OCI-LY7 (cell line): ENCODE results near the gene PAX2. TPM values are rescaled to one million over a fixed set of nuclear protein-coding genes. Genes with fewer than 3 reads are reported as not detected.

Experiments used
- BruUV-seq: library from RNA; stranded (reverse); fragments of 400-500 nt; replicated peaks from 2 replicates; lab custom pipeline; 2021; lab: Mats Ljungman, UMichigan
- CTCF ChIA-PET: fragments of 300-600 bp; sonication (Branson Sonifier 250); formaldehyde crosslinking; loops from one replicate; lab custom pipeline; 2022; ENCODE audit warnings: antibody characterized with exemption; ENCODE audit not compliant: unreplicated experiment; lab: Charles Lee
- POLR2A ChIA-PET: fragments of 300-600 bp; sonication (Branson Sonifier 250); formaldehyde crosslinking; loops from one replicate; lab custom pipeline; 2022; ENCODE audit warnings: antibody characterized with exemption; lab: Charles Lee
- DNase-seq: peaks from one replicate; pipeline ENCODE4 v3.0.0-alpha.2; 2015; ENCODE audit warnings: low spot score
- H2AFZ ChIP-seq: fragments of 200-600 bp; sonication (generic), shearing (Covaris generic); 2 replicates; pipeline ENCODE4 v1.6.1; 2014; ENCODE audit warnings: mild to moderate bottlenecking, antibody characterized with exemption, low read length, moderate library complexity
- H3K27ac ChIP-seq: fragments of 200-600 bp; sonication (generic); 2 replicates; pipeline ENCODE4 v1.5.1; 2014; ENCODE audit warnings: mixed run types, low read depth, mild to moderate bottlenecking, moderate library complexity, low read length, inconsistent platforms; ENCODE audit not compliant: poor library complexity, severe bottlenecking
- H3K36me3 ChIP-seq: fragments of 200-600 bp; sonication (generic); 2 replicates; pipeline ENCODE4 v1.6.1; 2014; ENCODE audit warnings: mild to moderate bottlenecking, antibody characterized with exemption, low read length, moderate library complexity, mixed read lengths; ENCODE audit not compliant: insufficient read depth
- H3K4me1 ChIP-seq: fragments of 200-600 bp; sonication (generic); 2 replicates; pipeline ENCODE4 v1.5.1; 2014; ENCODE audit warnings: mild to moderate bottlenecking, low read length; ENCODE audit not compliant: insufficient read depth, poor library complexity, severe bottlenecking
- H3K4me2 ChIP-seq: fragments of 200-600 bp; sonication (generic); 2 replicates; pipeline ENCODE4 v1.6.1; 2014; ENCODE audit warnings: mild to moderate bottlenecking, low read length
- H3K4me3 ChIP-seq: fragments of 200-600 bp; sonication (generic); 2 replicates; pipeline ENCODE4 v1.5.1; 2014; ENCODE audit warnings: mild to moderate bottlenecking, low read depth, low read length; ENCODE audit not compliant: poor library complexity, severe bottlenecking
- H3K79me2 ChIP-seq: fragments of 200-600 bp; sonication (generic); 2 replicates; pipeline ENCODE4 v1.6.1; 2016; ENCODE audit warnings: low read depth, mild to moderate bottlenecking, low read length, moderate library complexity, mixed read lengths; ENCODE audit not compliant: insufficient read depth
- H3K9me2 ChIP-seq: fragments of 200-600 bp; sonication (generic); 2 replicates; pipeline ENCODE4 v1.6.1; 2016; ENCODE audit warnings: mild to moderate bottlenecking, low read length, mixed read lengths; ENCODE audit not compliant: insufficient read depth
- H3K9me3 ChIP-seq: fragments of 200-600 bp; sonication (generic); 2 replicates; pipeline ENCODE4 v1.6.1; 2014; ENCODE audit warnings: mild to moderate bottlenecking, mixed run types, low read length, mixed read lengths
- H4K20me1 ChIP-seq: fragments of 200-600 bp; sonication (generic); 2 replicates; pipeline ENCODE4 v1.6.1; 2014; ENCODE audit warnings: mild to moderate bottlenecking, antibody characterized with exemption, low read length, moderate library complexity, mixed read lengths; ENCODE audit not compliant: insufficient read depth
- CTCF ChIP-seq: fragments of 200-600 bp; sonication (generic); conservative IDR thresholded peaks from 2 replicates; pipeline ENCODE4 v1.5.1; 2014; ENCODE audit warnings: mild to moderate bottlenecking, antibody characterized with exemption, low read length, moderate library complexity, mixed read lengths
- EZH2phosphoT487 ChIP-seq: fragments of 200-600 bp; sonication (generic); IDR thresholded peaks from 2 replicates; pipeline ENCODE4 v1.6.1; 2018; ENCODE audit warnings: low read depth, borderline replicate concordance, mild to moderate bottlenecking, mixed run types, antibody characterized with exemption, low read length, moderate library complexity, mixed read lengths
- intact Hi-C: fragments of 100-400 bp; cut with micrococcal nuclease; formaldehyde crosslinking; loops from one replicate; pipeline ENCODE4 v1.10.0; 2022; ENCODE audit not compliant: unreplicated experiment
- total RNA-seq, 2 experiments: library from RNA; depleted of rRNA in 1 of 2; stranded (reverse); fragments of >200 nt in 1 of 2; shearing (Covaris generic) in 1 of 2; gene quantifications; 2 replicates each; pipeline ENCODE4 v1.2.3, GENCODE V29; 2014 to 2022

PAX2 gene
- total RNA-seq, 2 experiments from 2014 or later = not detected

- no peak overlapping the region for H3K4me3 ChIP-seq
- BruUV-seq = no TSS peak
- no peak overlapping the region for H3K4me2 ChIP-seq
- POLR2A ChIA-PET = interaction anchor here (0.5 kb wide), 1 partner anchor 189 kb away, joined by 3 read pairs; no protein-coding TSS in a partner anchor
- H3K36me3 ChIP-seq = no peaks in the 10 kb centered on the region
- H3K4me1 ChIP-seq = no peaks in the 10 kb centered on the region
- TF ChIP-seq EZH2phosphoT487 = no peak
- no peak for TF ChIP-seq CTCF
- no peak overlapping the region for H2AFZ ChIP-seq
- H4K20me1 ChIP-seq = no peaks in the 10 kb centered on the region
- no peaks in the 10 kb centered on the region for H3K9me3 ChIP-seq
- no peak for DNase-seq
- no peak overlapping the region for H3K27ac ChIP-seq
- H3K79me2 ChIP-seq = no peaks in the 10 kb centered on the region
- intact Hi-C loops = no loop called here
- H3K9me2 ChIP-seq = no peaks in the 10 kb centered on the region
- CTCF ChIA-PET = no interaction called here
Measured at GRCh38 chr10:100793055-100793454, 47.7 kb downstream of the PAX2 start.

- no peak for DNase-seq
- BruUV-seq = no TSS peak
- H3K4me1 ChIP-seq = no peaks in the 10 kb centered on the region
- ChIA-PET CTCF (interaction anchor here (0.5 kb wide), 1 partner anchor 14 kb away, joined by 3 read pairs; no protein-coding TSS in a partner anchor), POLR2A (interaction anchor here (0.7 kb wide), 1 partner anchor 14 kb away, joined by 3 read pairs; no protein-coding TSS in a partner anchor)
- intact Hi-C loops = no loop called here
- H2AFZ ChIP-seq = no peak overlapping the region
- no peak overlapping the region for H3K4me3 ChIP-seq
- H3K27ac ChIP-seq = no peak overlapping the region
- H3K9me2 ChIP-seq = no peaks in the 10 kb centered on the region
- H3K4me2 ChIP-seq = no peak overlapping the region
- no peaks in the 10 kb centered on the region for H3K79me2 ChIP-seq
- H3K9me3 ChIP-seq = no peaks in the 10 kb centered on the region
- H4K20me1 ChIP-seq = no peaks in the 10 kb centered on the region
- TF ChIP-seq EZH2phosphoT487 (no peak), CTCF (no peak)
- H3K36me3 ChIP-seq = no peaks in the 10 kb centered on the region
Measured at GRCh38 chr10:100799881-100800280, 54.5 kb downstream of the PAX2 start.

GRCh38 chr10:100800931-100801330, 55.5 kb downstream of the PAX2 start:
- no peak for DNase-seq
- Histone ChIP-seq H2AFZ (no peak overlapping the region), H3K9me3 (no peaks in the 10 kb centered on the region), H3K36me3 (no peaks in the 10 kb centered on the region), H3K4me2 (no peak overlapping the region), H3K4me3 (no peak overlapping the region), H3K27ac (no peak overlapping the region), H3K79me2 (no peaks in the 10 kb centered on the region), H3K4me1 (no peaks in the 10 kb centered on the region), H4K20me1 (no peaks in the 10 kb centered on the region), H3K9me2 (no peaks in the 10 kb centered on the region)
- POLR2A ChIA-PET = interaction anchor here (0.6 kb wide), 1 partner anchor 197 kb away, joined by 3 read pairs; no protein-coding TSS in a partner anchor
- BruUV-seq = no TSS peak
- intact Hi-C loops = no loop called here
- TF ChIP-seq CTCF (no peak), EZH2phosphoT487 (no peak)
- CTCF ChIA-PET = no interaction called here
